ENCODE data around the gene BCL7A.
"Not testable (repeated sequence)": the region's sequence is repeated elsewhere in the genome, so short reads cannot be mapped to it uniquely, and the experiment has no call there.

The BCL7A gene

DNA sequence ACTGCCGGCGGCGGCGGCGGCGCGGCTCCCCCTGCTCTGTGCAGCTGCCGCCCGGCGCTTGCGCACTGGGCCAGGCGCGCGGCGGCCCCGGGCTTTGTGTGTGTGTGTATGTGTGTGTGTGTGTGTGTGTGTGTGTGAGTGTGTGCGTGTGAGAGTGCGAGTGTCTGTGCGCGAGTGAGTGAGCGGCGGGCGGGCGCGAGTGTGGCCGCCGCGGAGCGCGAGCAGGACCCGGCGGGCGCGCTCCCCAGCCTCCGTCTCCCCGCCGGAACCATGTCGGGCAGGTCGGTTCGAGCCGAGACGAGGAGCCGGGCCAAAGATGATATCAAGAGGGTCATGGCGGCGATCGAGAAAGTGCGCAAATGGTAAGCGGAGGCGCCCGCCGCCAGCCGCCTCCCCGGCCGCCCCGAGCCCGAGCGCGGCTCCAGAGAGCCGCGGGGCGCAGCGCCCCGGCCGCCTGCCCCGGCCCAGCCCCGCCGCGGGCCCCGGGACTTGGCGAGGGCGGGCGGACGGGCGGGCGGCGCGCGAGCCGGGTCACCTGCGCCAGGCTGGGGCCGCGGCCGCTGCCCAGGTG lies at the start of gene BCL7A:
Gene BCL7A (plus strand): TSS at position 63 of the 571 bp plus-strand sequence. CDS start 208 bp downstream, at position 271.
- DNase-seq (ENCODE audit: low read depth), result no peak

DNA sequence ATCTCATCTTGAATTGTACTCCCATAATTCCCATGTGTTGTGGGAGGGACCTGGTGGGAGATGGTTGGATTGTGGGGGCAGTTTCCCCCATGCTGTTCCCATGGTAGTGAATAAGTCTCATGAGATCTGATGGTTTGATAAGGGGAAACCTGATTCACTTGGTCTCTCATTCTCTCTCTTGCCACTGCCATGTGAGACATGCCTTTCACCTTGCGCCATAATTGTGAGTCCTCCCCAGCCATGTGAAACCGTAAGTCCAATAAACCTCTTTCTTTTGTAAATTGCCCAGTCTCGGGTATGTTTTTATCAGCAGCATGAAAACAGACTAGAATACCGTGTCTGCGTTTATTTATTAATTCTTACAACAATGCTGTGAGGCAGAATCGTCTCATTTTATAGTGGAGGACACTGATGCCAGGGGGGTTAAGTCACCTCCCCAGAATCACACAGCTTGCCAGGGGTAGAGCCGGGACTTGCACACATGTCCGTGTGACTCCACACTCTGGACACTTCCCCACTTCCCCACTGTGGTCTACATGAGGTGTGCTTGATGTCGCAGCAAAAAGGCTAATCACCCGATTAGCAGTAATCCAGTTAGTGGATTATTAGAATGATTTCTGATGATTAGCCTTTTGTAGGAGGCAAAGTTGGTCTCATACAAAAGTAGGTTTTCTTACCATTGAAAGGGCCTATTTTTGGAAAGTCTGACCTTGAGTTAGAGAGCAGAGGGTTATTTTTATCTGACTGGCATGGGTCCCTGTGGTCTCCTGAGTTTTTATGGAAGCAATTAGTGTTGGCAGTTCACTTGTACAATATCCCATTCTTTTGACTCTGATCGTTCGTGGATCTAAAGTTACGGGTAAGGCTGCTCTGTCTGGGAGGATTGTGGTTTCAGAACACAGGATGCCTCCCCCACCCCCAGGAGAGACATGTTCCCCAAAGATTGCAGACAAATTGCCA lies 47.4 kb upstream of the BCL7A start:
- DNase-seq (ENCODE audit: low read depth), result no peak

GRCh38 chr12:121975021-121975420 lies 46.7 kb upstream of the BCL7A start:
- DNase-seq (ENCODE audit: low read depth), result no peak

DNA sequence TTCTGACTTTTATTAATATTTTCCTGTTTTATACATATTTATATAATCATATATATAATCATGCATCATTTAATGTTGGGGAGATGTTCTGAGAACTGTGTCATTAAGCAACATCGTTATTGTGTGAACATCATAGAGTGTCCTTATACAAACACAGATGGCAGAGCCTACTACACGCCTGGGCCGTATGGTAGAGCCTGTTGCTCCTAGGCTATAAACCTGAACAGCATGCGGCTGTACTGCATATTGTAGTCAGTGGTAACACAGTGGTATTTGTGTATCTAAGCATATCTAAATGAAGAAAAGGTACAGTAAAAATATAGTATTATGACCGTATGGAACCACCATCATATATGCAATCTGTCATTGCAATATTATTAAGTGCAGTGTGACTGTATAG lies 44.7 kb upstream of the BCL7A start:
- no peak for DNase-seq (ENCODE audit: low read depth)

GRCh38 chr12:121980191-121980891 lies 41.3 kb upstream of the BCL7A start:
- DNase-seq (ENCODE audit: low read depth), result no peak

DNA sequence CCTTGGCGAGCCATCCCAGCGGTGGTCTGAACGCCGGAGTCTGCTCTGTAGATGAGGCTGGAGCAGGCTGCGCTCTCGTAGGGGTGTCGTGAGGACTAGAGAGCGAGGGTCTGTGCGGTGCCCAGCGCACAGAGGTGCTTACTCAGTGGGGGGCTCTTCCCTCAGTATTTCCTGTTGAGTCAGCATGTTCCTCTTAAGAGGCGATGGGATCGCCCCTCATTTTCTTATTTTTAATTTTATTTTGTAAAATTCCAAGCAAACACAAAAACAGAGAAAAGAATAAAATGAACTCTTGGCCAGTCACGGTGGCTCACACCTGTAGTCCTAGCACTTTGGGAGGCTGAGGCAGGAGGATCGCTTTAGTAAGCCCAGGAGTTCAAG lies 40.8 kb upstream of the BCL7A start:
- DNase-seq (ENCODE audit: low read depth), result no peak

DNA sequence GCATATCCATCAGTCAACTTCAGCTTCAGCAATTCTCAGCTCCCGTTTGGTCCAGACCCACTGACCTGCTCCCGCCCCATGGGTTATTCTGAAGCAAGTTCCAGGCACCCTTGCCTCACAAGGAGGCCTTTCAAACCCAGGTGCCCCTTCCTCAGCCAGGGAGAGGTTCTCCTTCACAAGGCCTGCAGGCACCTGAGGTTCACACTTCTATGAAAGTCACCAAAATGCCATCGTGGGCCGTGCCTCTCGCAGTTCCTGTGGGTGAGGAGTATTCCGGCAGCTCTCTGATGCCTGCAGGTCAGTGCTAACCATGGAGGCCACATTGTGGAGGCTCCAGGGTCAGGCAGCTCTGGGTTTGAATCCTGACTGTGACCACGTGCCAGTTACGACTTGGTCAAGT lies 40.2 kb upstream of the BCL7A start:
- no peak for DNase-seq (ENCODE audit: low read depth)

GRCh38 chr12:121982950-121983349 lies 38.7 kb upstream of the BCL7A start:
- DNase-seq (ENCODE audit: low read depth), result no peak

- no peak for DNase-seq (ENCODE audit: low read depth)
These were observed 38.0 kb upstream of the BCL7A start for GRCh38 chr12:121983536-121984210.

DNA sequence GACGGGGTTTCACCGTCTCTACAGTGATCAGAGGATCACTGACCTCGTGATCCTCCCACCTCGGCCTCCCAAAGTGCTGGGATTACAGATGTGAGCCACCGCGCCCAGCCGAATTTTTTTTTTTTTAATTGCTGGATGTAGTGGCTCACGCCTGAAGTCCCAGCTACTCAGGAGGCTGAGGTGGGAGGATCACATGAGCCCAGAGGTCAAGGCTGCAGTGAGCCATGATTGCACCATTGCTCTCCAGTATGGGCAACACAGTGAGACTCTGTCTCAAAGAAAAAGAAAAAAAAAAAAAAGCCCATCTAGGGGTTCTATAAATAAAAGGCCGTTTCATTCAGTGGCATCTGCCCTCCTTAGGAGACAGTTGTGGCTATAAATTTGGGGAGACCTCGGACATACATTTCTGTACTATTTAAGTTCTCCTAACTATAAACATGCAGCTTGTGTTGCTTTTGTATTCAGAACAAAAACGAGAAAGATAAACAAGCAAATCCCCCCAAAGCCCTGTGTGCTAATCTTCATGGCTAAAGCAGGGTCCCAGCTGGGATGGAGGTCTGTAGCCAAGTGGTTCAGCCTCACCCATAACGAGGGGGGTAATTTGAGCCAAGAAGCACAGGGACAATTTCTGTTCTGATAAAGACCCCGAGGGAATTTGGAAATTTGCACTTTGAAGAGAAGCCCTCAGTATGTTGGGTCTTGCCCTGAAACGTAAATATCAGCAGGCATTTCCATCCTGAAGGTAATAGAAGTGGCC lies 35.0 kb upstream of the BCL7A start:
- no peak for DNase-seq (ENCODE audit: low read depth)

DNA sequence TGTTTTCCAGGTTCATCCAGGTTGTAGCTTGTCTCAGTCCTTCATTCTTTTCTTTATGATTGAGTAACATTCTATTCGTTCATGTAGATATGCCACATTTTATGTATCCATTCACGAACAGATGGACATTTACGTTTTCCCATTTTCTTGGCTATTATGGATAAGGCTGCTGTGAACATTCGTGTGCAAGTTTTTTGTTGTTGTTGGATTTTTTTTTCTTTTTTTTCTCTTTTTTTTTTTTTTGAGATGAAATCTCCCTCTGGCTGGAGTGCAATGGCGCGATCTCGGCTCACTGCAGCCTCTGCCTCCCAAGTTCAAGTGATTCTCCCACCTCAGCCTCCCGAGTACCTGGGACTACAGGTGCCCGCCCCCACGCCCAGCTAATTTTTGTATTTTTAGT lies 33.2 kb upstream of the BCL7A start:
- DNase-seq (ENCODE audit: low read depth), result not testable (repeated sequence)

- no peak for DNase-seq (ENCODE audit: low read depth)
These were observed 32.2 kb upstream of the BCL7A start for GRCh38 chr12:121989276-121990113.

DNA sequence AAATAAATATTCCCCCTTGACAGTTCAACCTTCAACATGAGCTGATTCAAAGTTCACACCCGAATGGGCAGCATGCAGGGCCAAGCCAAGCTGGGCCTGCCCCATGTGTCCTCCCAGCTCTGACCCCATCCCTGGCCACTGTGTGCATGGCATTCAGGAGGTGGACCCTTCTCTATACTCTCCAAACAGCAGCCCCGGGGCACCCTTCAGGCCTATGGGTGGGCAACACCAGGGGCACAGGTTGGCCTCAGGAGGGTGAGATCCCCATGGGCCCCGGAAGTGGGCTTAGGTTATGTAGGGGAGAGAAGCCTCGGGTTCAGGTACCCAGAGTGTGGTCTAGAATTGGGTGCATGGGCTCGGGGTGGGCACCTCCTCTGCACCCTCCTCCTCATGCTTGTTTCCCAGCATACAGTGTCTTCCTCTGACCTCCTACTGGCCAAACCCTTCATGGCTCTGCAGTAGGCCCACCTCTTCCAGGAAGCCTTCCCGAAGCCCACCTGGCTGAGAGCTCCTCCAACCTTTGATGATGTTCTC lies 31.5 kb upstream of the BCL7A start:
- no peak for DNase-seq (ENCODE audit: low read depth)

- peak; percentile 16 for DNase-seq (ENCODE audit: low read depth)
These were observed 30.7 kb upstream of the BCL7A start for GRCh38 chr12:121990692-121991603.

- DNase-seq (ENCODE audit: low read depth), result peak; percentile 96
These were observed 29.4 kb upstream of the BCL7A start for GRCh38 chr12:121992059-121992879.

- no peak for DNase-seq (ENCODE audit: low read depth)
These were observed 25.4 kb upstream of the BCL7A start for GRCh38 chr12:121996050-121996944.

DNA sequence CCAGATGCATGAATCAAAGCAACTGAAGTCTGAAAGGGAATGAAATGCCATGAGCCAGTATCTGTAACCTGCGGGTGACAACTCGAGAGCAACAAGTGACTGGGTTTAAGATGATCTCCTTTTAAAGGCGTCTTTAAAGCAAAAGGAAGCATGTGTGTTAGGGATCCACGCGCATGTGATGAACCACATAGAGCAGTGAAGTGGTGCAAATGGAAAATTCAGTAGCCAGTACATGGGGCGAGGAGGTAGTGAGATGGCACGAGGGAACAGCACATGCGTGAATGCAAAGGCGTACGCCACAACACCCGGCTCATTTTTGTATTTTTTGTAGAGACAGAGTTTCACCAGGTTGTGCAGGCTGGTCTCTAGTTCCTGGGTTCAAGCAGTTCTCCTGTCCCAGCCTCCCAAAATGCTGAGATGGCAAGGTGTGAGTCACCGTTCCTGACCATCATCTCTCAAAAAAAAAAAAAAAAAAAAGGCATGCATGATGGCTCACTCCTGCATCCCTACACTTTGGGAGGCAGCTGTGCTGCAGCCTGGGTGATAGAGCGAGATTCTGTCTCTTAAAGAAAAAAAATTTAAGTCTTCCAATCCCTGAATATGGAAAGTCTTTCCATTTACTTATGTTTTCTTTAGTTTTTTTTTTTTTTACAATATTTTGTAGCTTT lies 24.6 kb upstream of the BCL7A start:
- no peak for DNase-seq (ENCODE audit: low read depth)
